ENCODE data around the gene WDR7. TPM values are rescaled to one million over a fixed set of nuclear protein-coding genes. Genes with fewer than 3 reads are reported as not detected.
A peak's percentile ranks its signal among the peaks of the same experiment; 100 is the strongest.
"Not testable (repeated sequence)": the region's sequence is repeated elsewhere in the genome, so short reads cannot be mapped to it uniquely, and the experiment has no call there.

WDR7 gene
- total RNA-seq, 1 donor = 30.7 TPM

GRCh38 chr18:56652802-56653201 lies 1.6 kb downstream of the WDR7 start:
- no peak overlapping the region for H3K4me3 ChIP-seq (ENCODE audit: low read depth, low read length)
- no peak for TF ChIP-seq CTCF (IDR thresholded peaks at IDR 0.05; ENCODE audit: insufficient read depth, low read depth, low read length)
- DNase-seq (ENCODE audit: low read depth) = no peak

GRCh38 chr18:56654280-56654679 lies 3.1 kb downstream of the WDR7 start:
- not testable (repeated sequence) for DNase-seq (ENCODE audit: low read depth); H3K4me3 ChIP-seq (ENCODE audit: low read depth, low read length)

GRCh38 chr18:56658261-56658660 lies 7.1 kb downstream of the WDR7 start:
- H3K4me3 ChIP-seq (ENCODE audit: low read depth, low read length) = no peak overlapping the region
- TF ChIP-seq CTCF (IDR thresholded peaks at IDR 0.05; ENCODE audit: insufficient read depth, low read depth, low read length) = no peak
- no peak for DNase-seq (ENCODE audit: low read depth)

- no peak for TF ChIP-seq CTCF (IDR thresholded peaks at IDR 0.05; ENCODE audit: insufficient read depth, low read depth, low read length)
- no peak overlapping the region for H3K4me3 ChIP-seq (ENCODE audit: low read depth, low read length)
- DNase-seq (ENCODE audit: low read depth) = no peak
These were observed 8.0 kb downstream of the WDR7 start for GRCh38 chr18:56659111-56659510.

- no peak for DNase-seq (ENCODE audit: low read depth)
- TF ChIP-seq CTCF (IDR thresholded peaks at IDR 0.05; ENCODE audit: insufficient read depth, low read depth, low read length) = no peak
- H3K4me3 ChIP-seq (ENCODE audit: low read depth, low read length) = no peak overlapping the region
These were observed 9.5 kb downstream of the WDR7 start for GRCh38 chr18:56660655-56661054.

- DNase-seq (ENCODE audit: low read depth) = peak; percentile 26
- no peak overlapping the region for H3K4me3 ChIP-seq (ENCODE audit: low read depth, low read length)
- TF ChIP-seq CTCF (IDR thresholded peaks at IDR 0.05; ENCODE audit: insufficient read depth, low read depth, low read length) = no peak
These were observed 10.4 kb downstream of the WDR7 start for GRCh38 chr18:56661360-56662062.

- TF ChIP-seq CTCF (IDR thresholded peaks at IDR 0.05; ENCODE audit: insufficient read depth, low read depth, low read length) = no peak
- no peak for DNase-seq (ENCODE audit: low read depth)
- no peak overlapping the region for H3K4me3 ChIP-seq (ENCODE audit: low read depth, low read length)
These were observed 10.9 kb downstream of the WDR7 start for GRCh38 chr18:56662063-56662408.

All from fibroblast of villous mesenchyme (primary cell).